ENCODE results near the gene FUT8. TPM values are rescaled to one million over a fixed set of nuclear protein-coding genes. Genes with fewer than 3 reads are reported as not detected.
A peak's percentile ranks its signal among the peaks of the same experiment; 100 is the strongest.

Gene FUT8
- polyA plus RNA-seq (ENCODE audit: insufficient read length in 3 of 3): 10 to 100 TPM; 20.8 to 22.7 (median 21.2) TPM

DNA sequence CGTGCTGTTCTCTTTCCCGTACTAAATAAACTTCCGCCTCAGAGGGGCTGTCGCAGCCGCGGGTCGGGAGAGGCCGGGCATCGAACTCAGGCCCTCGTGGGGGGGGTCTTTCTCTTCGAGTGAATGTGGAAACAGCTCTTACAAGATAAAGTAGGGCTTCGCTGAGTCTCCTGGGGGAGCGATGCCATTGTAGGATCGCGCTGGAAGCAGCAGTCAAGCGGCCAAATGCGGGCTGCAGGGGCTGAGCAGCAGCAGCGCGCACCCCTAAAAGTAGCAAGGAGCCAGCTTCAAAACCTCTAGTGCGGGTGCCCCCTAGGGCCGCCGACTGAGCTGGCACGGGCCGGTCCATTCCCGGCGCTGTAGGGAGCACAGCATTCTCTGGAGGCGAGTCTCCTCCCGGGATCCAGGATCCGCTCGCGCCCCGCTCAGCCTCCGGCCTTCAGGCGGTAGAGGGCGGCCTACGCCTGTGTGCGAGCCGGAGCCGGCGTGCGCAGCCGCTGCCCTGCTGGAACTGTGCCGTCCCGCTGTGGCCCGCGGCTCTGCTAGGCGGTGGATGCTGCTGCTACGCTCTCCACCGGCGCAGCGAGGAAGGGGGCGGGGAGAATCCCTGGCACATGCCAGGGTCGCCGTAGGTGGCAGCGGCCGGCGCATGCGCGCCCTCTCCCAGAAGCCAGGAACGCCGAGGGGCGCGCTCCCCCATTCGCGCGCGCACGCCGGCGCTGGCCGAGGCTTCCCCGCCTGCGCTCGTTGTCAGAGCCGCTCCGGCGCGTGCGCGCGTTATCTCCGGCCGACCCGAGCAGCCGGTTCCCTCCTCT lies at the start of gene FUT8:
Gene FUT8 (plus strand): TSS at position 699 of the 815 bp plus-strand sequence. CDS start 148,834 bp downstream, outside the sequence.
- DNase-seq (ENCODE audit: low read depth in 3 of 3, low spot score in 2 of 3): peak; percentile 80 to 85 (median 82)

GRCh38 chr14:65366802-65367565 lies 45.5 kb upstream of the FUT8 start:
- DNase-seq (ENCODE audit: low read depth in 3 of 3, low spot score in 2 of 3): no peak

- no peak for DNase-seq (ENCODE audit: low read depth in 3 of 3, low spot score in 2 of 3)
Observed at GRCh38 chr14:65369560-65369959, 43.0 kb upstream of the FUT8 start.

GRCh38 chr14:65370801-65371248 lies 41.7 kb upstream of the FUT8 start:
- DNase-seq (ENCODE audit: low read depth in 3 of 3, low spot score in 2 of 3): no peak

GRCh38 chr14:65371784-65372183 lies 40.7 kb upstream of the FUT8 start:
- no peak for DNase-seq (ENCODE audit: low read depth in 3 of 3, low spot score in 2 of 3)

DNA sequence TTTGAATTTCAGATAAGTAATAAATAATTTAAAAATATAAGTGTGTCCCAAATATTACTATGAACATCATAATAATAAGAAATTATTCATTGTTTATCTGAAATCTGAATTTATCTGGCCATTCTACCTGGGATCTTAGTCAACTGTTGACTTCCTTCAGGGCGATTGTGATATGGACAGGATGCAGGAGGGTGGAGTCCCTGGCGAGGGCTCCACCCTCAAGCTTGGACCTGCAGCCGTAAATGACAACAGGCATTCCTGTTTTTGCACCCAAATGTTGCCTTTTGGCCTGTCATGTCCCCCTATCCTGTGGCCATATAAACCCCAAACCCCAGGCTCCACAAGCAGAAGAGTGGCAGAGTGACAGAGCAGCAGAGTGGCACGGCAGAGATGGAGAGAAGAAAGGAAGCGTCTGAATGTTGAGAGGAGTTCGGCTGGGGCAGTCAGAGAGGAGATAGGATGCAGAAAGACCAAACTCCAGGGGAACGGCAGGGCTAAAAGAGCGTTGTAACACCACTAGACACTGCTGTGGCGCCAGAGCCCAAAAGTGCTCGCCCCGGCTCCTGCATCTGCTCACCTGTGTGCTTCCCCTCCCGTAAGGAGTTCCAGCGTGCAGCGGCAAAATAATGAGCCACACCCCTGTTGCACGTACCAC lies 39.4 kb upstream of the FUT8 start:
- no peak for DNase-seq (ENCODE audit: low read depth in 3 of 3, low spot score in 2 of 3)

DNA sequence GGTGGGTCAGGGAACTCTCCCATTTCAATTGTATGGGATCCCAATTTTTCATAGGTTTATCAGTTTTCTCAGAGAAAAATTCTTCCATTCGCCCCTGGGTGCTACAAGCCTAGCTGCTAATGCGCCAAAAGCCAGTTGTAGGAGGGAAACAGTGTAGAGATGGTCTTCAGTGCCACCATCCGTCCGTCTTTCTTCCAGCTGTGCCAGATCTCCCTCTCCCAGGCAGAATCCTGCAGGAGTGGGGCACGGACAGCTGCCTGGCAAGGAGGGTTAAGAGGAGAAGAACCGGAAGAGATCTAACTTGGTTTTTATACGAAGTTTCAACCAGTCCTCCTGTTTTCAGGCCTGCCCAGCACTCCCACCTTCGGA lies 38.9 kb upstream of the FUT8 start:
- no peak for DNase-seq (ENCODE audit: low read depth in 3 of 3, low spot score in 2 of 3)

- no peak for DNase-seq (ENCODE audit: low read depth in 3 of 3, low spot score in 2 of 3)
Observed at GRCh38 chr14:65377576-65377975, 35.0 kb upstream of the FUT8 start.

DNA sequence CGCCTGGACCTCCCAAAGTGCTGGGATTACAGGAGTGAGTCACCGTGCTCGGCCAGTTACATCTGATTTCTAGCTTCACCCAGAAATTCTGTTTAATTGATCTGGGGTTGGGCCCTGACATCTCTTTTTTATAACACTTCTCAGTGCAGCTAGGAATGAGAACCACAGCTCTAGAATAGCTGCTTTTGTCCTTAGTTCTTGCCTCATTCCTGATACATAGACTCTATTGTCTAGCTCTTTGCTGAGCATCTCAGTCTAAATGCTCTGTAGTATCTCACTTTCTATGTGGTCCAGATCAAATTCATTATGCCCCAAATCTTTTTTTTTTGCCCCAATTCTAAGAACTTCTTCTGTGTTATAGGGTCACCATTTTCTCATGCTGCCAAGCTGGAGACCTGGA lies 29.9 kb upstream of the FUT8 start:
- DNase-seq (ENCODE audit: low read depth in 3 of 3, low spot score in 2 of 3): no peak

DNA sequence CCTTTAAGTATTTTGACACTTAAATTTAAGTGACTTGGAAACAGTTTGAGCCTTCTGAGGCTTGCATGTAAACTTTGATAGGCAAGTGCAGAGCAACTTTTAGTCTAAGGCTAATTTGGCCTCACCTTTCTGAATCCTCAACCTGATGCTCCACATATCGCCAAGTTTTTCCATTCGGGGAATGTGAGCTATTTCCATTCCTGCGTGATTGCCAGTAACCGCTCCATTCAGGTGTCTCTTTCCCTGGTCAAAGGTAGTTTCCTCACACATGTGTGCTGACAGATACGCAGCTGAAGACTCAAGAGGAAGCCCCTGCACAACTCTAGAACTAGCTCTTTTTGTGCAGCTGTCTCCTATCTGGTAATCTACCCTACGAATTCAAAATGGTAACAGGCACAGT lies 25.4 kb upstream of the FUT8 start:
- no peak for DNase-seq (ENCODE audit: low read depth in 3 of 3, low spot score in 2 of 3)

DNA sequence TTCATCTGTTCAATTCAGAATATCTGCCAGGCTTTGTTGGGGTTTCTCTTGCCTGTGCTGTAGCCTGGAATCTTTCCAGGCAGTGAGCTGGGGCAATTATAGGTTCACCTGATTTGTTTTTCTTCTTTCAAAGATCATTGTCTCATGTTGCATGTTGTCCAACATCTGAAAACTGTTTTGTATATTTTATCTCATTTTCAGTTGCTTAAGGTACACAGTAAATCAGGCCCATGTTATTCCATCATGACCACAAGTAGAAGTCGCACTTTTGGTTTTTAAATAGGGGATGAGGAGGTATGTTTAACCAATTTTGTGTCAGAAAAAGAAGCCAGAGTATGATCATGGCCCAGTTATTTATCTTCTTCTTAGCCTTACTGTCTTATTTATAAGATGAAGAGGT lies 24.9 kb upstream of the FUT8 start:
- DNase-seq (ENCODE audit: low read depth in 3 of 3, low spot score in 2 of 3): no peak

DNA sequence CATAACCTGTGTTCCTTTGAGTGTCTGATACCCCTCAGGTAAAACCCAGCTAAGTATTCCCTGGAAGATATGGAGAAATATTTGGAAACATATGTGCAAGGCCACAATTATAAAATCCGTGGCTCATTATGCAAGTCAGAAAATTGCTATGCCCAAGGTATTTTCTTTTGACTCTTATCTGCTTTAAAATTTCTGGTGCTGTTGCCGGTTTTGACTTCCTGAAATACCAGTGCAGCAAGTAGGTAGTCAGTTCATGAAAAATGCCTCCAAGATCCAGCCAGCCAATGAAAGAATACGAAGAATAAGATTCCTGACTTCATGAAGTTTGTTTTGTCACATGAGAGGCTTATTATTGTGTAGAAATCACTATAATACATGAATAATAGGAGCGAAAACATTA lies 20.2 kb upstream of the FUT8 start:
- DNase-seq (ENCODE audit: low read depth in 3 of 3, low spot score in 2 of 3): no peak

GRCh38 chr14:65396082-65396910 lies 16.2 kb upstream of the FUT8 start:
- no peak for DNase-seq (ENCODE audit: low read depth in 3 of 3, low spot score in 2 of 3)

DNA sequence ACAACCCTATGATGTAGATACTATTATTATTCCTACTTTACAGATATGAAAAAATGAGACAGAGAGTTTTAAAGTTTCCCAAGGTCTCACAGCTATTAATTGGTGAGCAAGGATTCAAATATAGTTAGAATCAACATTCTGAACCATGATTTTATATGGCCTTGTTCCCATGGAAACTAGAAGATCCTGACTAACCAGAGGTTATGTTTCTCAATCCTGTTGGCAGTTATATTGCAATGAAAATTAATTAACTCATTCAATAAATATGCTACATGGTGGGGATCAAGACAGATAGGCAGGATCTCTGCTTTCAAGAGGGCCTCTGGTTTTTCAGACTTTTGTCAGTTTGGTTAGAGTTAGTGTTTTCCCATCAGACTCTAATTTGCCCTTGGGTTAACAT lies 9.3 kb upstream of the FUT8 start:
- no peak for DNase-seq (ENCODE audit: low read depth in 3 of 3, low spot score in 2 of 3)

DNA sequence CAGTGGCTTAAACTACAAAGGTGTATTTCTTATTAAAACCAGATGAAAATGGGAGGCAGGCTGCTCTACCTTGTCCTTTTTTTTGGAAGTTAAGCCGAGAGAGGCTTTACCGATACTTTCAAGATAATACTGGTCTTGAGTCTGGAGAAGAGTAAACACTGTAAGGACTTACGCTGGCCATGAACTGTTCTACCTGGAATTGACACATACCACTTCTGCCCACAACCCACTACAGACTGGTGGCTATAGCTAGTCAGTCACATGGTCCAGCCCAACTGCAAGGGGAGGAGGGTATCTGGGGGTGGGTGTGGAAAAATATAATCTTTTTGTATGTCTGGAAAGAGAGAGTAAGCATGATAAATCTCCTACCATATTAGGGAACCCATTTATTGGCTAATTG lies 4.4 kb upstream of the FUT8 start:
- DNase-seq (ENCODE audit: low read depth in 3 of 3, low spot score in 2 of 3): no peak

GRCh38 chr14:65410640-65411039 lies 1.9 kb upstream of the FUT8 start:
- DNase-seq (ENCODE audit: low read depth in 3 of 3, low spot score in 2 of 3): no peak

DNA sequence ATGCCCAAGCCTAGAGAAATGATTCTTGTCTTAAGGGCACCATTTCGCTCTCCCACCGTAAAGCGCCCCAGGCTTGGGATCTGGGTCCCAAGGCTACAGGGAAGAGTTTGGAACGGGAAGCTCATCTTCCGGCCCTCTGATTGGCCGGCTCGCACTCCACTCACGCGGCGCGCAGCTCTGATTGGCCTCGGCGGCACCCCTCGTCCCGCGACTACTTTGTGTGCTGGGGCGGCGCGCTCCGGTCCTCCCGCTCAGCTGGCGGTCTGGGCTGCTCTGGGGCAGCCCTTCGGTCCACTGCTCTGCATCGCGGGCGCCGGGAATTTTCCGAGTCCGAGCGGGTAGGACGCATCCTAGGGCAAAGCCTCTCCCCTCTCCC lies 886 bp upstream of the FUT8 start:
- peak; percentile 63 to 80 (median 78) for DNase-seq (ENCODE audit: low read depth in 3 of 3, low spot score in 2 of 3)

DNA sequence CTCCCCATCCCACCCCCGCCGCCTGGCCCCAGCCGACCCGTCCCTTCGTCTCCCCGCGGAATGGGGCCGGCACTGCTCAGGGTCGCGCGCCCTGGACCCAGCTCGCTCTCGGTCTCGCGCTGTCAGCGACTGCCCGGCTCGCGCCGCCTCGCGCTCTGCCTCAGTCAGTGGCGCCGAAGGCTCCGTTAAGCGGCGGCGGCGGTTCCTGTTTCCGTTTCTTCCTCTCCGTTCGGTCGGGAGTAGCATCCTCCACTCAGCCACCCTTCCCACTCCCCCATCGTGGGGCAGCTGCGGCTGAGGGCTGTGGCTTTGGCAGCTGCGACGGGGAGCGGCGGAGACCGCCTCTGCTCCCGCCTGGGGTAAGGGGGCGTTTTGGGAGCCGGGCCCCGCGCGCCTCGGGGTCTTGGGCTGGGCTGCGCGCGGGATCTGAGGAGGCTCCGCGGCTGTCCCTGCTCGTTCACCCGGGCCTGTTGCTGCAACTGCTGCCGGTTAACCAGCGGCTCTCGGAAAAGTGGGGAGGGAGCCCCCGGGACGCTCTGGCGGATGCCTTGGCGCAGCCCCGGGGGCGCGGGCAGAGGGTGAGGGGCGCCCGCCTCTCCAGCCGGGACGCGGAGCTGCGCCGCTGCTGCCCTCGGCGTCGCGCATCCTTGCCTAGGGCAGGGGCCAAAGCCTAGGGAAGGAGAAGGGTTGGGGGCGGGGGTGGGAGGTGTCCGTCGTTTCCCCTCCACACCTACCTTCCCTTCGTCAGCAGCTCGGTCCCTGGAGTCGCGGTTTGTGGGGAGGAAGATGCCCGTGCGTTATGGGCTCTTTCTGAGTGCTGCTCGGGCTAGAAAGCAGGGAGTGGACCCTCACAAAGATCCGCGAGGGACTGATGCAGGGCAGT lies 567 bp downstream of the FUT8 start:
- DNase-seq (ENCODE audit: low read depth in 3 of 3, low spot score in 2 of 3): peak in 2 of 3 donors; percentile 27 to 61

- no peak for DNase-seq (ENCODE audit: low read depth in 3 of 3, low spot score in 2 of 3)
Observed at GRCh38 chr14:65413739-65414045, 1.2 kb downstream of the FUT8 start.
